Astrocyte of the hippocampus (primary cell): ENCODE results near the gene KRTAP13-1.

Experiments used
- DNase-seq: peaks from one replicate; pipeline ENCODE4 v3.0.0; 2011; ENCODE audit warnings: low read depth, low spot score

The KRTAP13-1 gene, protein sequence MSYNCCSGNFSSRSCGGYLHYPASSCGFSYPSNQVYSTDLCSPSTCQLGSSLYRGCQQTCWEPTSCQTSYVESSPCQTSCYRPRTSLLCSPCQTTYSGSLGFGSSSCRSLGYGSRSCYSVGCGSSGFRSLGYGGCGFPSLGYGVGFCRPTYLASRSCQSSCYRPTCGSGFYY

DNA sequence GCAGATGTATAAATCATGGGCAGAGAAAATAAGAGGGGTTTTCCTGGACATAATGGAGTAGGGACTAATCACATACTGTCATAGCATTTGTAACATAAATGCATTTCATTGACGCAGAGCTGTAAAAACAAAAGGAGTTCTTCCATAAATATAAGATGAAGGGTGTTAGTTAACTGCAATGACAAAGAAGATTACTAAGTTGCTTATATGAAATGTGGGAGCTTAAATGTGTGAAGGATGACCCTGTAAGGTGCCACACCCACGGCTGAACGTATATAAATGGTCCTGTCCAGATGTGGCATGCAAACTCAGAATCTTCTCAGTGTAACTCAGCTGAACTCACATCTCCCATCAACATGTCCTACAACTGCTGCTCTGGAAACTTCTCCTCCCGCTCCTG, at the start of gene KRTAP13-1:
KRTAP13-1 (plus strand) TSS at position 301 of the 400 bp plus-strand sequence; CDS start at position 357, 56 bp downstream.
- no peak for DNase-seq

DNA sequence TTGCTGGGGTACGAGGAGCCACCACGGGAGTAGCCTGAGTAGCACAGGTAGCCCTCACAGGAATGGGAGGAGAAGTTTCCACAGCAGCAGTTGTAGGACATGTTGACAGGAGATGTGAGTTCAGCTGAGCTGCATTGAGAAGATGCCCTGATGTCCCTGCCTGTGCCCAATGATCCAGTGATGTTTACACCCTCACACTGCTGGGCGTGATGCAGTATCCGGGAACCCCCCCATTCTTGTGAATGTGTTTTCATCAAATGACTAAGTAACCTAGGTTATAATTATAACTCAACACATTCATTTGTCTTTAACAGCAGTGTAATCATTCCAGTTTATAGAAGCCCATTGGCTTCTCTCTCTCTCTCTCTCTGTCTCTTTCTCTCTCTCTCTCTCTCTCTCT, 47.3 kb upstream of the KRTAP13-1 start, which contains the start of gene KRTAP23-1:
KRTAP23-1 (minus strand) TSS at position 101 of the 400 bp plus-strand sequence; CDS start at position 101, 0 bp downstream.
- no peak for DNase-seq

DNA sequence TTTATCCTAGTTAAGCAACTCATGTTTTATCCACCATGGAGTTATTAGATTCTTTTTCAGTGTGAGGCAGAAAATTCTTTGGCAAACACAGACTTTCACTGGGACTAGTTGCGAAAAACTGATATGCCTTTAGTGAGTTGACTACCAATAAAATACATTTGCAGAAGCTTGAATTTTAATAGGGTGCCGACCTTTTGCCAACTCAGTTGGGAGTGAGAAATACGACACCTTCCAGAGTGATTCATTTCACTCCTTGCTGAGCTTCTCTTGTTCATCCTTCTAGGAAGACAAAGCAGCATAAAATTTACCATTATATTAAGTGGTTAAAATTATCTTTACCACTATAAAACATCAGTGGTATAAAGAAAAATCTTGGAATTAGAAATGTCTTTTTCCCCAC, 46.3 kb upstream of the KRTAP13-1 start:
- no peak for DNase-seq

DNA sequence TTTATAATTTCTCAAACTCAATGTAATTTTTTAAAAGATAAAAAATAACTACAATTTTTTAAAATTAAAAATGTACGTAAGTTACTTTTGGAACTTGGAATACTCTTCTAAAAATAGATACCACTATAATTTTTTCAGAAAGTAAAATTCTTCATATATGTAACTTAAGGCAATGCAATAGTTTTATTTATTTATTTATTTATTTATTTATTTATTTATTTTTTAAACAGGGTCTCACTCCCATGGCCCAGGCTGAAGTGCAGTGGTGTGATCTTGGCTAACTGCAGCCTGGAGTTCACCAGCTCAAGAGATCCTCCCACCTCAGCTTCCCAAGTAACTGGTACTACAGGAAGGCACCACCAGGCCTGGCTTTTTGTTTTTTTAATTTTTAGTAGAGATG, 44.3 kb upstream of the KRTAP13-1 start:
- DNase-seq: no peak

DNA sequence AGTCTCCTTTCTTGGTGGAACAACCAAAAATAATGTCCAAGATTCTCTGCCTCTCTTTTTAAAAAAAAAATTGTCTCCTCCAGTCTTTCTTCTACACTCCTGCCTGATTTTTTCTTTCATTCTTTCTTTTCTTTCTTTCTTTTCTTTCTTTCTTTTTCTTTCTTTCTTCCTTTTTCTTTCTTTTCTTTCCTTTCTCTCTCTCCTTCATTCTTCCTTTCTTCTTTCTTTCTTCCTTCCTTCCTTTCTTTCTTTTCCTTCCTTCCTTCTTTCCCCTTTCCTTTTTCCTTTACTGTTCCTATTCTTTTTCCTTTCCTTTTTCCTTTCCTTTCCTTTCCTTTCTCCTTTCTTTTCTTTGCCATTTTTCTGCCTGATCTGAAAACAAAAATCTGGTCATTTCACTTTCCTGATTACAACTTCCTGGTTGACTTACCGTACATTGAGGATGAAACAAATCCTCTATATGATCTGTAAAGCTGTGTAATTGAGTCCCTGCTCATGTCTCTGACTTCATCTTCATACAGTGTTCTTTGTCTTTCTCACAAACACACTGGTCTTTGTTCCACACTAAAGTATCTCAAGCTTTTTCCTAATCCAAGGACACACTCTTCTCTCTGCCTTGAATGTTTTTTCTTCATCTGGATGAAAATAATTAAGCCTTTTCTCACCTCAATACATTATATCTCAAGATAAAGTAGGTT, 41.4 kb upstream of the KRTAP13-1 start:
- no peak for DNase-seq

DNA sequence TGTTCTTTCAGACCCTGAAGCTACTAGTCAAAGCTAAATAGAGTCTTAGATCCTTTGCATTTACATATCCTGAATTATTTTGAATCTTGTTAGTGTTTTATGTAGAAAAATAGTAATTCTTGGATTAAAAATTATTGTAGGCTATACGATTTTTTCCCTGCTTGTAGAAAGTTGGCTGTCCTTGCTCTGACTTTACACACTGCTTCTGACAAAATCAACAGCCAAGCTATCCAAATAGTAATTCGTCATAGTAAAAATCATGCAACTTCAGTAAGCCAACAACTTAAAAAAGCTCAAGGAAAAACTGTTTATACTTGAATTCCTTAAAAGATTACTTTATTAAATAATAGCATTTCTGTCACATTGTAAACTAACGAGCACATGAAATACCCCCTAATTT, 39.9 kb upstream of the KRTAP13-1 start:
- DNase-seq: no peak

DNA sequence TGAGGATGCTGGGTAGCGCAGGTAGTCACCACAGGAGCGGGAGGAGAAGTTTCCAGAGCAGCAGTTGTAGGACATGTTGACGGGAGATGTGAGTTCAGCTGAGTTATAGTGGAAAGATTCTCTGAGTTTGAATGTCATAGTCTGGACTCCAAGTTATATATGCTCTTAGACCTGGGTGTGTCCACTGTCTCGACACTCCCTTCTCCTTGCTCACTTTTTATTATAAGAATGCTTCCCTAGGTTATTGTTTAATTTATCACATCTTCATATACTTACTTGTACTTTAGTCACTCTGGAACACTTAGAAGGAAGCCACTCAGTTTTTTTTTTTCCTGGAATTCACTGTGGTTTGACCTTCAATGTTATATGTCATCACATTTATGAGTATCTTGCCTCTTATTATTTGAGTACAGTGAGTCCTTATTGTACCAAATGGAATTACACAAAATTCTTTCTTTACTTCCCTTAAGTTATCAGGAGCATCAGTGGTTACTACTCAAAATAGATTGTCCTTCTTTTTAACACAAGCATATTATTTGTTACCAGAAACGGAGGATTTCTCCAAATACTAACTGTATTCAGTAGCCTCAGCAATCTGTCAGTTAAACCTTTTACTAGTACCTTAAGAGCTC, 23.6 kb upstream of the KRTAP13-1 start, which contains the start of gene KRTAP13-2:
KRTAP13-2 (minus strand) TSS at position 133 of the 632 bp plus-strand sequence; CDS start at position 75, 58 bp downstream.
- DNase-seq: no peak

DNA sequence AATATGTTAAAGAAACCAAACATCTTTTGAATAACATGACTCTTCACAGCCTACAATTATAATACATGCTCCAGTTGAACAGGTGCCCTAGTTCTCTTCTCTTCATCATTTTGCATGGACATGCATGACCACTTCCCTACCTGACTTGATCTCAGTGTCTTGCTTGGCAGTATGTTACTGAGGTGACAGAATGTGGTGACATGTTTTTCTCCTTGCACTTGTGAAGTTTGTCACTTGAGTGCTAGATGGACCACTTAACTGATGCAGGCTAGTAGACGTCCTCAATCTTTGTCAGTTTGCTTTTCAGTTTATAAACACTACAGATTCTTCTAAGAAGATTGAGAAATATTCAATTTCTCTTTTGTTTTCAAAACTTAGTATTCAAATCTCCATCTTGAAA, 13.6 kb upstream of the KRTAP13-1 start:
- DNase-seq: no peak

DNA sequence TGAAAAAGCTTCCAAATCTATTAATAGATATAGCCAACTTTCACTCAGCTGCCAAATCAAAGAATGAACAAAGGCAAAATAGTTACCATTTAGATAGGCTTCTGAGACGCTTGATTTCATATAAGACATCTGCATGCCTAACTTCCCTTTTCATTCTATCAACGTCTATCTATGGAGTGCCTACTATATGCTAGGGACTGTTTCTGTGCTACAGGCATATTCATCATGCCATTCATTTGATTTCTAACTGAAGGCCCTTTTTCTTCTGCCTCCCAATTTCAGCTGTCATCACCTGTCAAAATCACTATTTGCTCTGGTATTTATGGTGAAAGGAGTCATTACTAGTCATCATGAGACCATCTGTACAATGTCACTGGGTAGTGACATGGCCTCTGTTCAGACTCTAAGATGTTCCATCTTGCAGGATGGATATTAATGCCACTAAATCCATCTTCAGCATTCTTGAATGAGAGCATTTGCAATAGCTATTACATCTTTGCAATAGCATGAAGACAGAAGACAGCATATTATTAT, 4.3 kb upstream of the KRTAP13-1 start:
- no peak for DNase-seq

DNA sequence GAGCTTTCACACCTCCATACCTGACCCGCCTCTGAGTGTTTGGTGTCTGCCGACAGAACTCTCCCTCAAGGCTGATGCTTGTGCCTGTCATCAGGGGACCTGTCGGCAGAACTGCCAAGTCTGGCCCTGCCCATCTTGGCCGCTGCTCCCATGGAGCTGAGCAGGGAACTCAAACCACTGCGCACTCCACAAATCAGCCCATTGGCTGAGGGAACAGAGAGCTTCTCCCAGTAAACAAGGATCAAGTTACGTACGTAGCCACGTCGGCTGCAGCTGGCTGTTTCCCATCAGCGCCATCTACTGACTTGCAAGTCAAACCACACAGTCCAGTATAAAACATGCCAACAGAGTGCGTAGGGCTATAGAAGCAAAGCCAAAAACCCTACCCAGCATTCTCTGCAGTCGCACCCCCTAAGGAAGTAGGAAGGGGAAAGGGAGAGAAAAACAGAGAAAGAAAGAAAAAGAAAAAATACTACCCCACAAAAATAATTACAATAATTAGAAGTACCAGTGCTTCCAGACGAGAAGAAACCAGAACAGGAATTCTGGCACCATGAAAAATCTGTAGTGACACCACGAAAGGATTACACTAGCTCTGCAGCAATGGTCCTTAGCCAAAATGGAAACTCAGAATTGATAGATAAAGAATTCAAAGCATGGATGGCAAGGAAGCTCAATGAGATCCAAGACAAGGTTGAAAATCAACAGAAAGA, 13.1 kb downstream of the KRTAP13-1 start:
- DNase-seq: peak; percentile 24

DNA sequence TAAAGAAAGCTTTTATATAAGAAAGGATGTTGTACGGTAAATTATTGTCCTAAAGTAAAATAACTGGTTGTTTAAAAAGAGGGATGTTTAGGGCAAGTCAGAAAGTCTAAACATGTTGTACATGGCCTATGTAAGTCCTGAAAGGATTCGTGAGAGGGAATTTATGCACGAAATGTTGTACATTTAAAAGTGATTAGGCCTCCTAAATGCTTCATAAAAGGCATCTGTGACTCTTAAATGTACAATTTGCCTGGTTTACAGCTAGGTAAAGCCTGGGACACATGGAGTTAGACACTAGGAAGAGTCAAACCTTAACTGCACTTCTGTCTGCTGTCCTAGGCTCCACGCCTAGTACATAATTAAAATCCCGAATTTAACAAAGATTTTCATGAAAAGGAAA, 20.2 kb downstream of the KRTAP13-1 start:
- DNase-seq: no peak

DNA sequence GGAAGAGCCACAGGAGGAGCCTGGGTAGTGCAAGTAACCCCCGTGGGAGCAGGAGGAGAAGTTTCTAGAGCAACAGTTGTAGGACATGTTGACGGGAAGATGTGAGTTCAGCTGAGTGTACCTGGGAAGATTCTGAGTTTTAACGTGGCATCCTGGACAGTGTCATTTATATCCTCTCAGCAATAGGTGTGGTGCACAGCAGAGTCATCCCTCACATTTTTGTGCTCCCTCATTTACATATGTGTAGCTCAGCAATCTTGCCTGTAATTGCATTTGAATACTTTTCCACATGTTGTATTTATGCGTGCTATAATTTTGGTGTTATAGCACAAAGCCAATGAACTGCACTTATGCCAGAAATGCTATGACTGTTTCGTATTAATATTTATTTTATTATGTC, 30.0 kb downstream of the KRTAP13-1 start, which contains the start of gene KRTAP13-3:
KRTAP13-3 (minus strand) TSS at position 101 of the 400 bp plus-strand sequence; CDS start at position 87, 14 bp downstream.
- DNase-seq: no peak

DNA sequence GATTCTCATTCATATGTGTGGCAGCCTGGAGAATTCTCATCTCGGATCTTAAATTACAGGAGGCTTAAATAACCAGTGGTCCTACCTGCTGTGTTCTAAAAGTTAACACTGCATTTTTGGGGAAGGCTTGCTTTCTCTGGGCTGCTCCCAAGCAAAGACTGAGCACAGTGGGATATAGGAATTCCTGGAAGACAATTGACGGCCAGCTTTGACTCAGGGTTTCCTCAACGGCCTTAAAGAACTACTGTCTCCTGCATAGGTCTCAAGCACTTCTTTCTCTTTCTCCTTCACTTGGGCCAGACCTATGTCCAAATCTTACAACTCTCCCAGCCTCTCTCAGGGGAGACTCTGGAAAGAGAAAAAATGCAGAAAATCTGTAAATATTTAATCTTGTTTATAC, 30.9 kb downstream of the KRTAP13-1 start:
- DNase-seq: no peak

DNA sequence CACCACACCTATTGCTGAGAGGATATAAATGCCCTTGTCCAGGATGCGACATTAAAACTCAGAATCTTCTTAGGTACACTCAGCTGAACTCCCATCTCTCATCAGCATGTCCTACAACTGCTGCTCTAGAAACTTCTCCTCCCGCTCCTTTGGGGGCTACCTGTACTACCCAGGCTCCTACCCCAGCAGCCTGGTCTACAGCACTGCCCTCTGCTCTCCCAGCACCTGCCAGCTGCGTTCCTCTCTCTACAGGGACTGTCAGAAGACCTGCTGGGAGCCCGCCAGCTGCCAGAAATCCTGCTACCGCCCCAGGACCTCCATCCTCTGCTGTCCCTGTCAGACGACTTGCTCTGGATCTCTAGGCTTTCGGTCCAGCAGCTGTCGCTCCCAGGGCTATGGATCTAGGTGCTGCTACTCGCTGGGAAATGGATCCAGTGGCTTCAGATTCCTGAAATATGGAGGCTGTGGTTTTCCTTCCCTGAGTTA, 34.4 kb downstream of the KRTAP13-1 start, which contains the start of gene KRTAP13-4:
KRTAP13-4 (plus strand) TSS at position 51 of the 486 bp plus-strand sequence; CDS start at position 107, 56 bp downstream.
- no peak for DNase-seq

DNA sequence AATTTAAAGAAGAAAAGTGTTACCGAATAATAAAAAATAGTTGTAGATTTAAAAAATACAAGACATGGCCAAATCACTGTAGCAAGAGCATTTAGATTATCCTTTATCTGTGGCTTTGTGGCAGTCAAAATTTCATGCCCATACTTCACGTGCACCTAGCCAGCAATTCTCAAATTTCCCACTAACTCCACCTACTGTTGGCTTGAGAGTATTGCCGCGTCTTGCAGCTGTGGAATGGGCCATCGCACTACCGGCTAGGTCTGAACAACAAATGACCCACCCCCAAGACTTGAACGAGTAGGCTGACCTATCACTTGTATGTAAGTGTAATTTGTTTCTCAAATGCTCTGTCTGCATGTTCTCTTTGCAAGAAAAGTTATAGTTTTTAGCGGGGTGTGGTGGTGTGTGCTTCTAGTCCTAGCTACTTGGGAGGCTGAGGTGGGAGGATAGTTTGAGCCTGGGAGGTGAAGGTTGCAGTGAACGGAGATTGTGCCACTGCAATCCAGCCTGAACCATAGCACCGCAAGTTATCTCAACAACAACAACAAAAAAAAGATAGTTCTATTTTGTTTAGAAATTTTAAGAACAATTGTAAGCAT, 38.3 kb downstream of the KRTAP13-1 start:
- DNase-seq: peak; percentile 37

DNA sequence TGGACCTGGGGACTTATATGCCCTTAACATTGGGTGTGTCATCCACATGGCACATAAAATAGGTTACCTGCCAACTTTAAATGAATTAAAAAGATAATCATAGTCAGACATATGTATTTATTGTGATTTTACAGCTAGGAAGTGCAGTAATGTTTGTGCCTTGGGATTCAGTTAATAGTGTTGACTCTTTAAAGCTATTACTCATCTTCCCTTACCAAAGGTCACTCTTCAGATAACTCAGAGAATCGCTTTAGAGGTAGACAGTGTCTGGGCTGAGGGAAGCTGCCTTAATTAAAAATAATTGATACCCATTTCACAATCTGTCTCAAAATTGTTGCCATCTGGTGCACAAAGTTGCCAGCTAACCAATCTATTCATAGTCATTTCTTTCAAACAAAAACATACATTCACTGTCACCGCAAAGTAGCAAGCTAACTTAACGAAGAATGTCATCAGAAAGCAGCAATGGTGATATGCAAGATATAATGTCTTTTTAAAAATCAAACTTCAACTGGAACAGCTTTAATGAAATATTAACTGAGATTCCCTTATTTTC, 41.3 kb downstream of the KRTAP13-1 start:
- no peak for DNase-seq

DNA sequence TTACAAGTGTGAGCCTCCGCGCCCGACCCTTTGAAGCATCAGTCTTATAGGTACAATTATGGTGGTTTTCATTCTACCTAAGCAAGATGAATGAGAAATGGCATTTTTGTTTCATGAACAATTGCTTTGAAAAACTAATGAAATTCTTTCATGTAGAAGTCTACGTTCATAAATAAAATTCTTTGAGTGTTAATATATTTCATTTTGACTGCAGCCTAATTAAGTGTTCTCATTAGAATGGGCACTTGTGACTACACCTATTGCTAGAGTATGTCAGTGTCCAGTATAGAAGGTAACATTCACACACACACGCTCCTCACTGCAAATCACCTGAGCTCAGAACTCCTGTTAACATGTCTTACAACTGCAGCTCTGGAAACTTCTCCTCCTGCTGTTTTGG, 44.1 kb downstream of the KRTAP13-1 start, which contains the start of gene KRTAP15-1:
KRTAP15-1 (plus strand) TSS at position 301 of the 400 bp plus-strand sequence; CDS start at position 354, 53 bp downstream.
- no peak for DNase-seq

DNA sequence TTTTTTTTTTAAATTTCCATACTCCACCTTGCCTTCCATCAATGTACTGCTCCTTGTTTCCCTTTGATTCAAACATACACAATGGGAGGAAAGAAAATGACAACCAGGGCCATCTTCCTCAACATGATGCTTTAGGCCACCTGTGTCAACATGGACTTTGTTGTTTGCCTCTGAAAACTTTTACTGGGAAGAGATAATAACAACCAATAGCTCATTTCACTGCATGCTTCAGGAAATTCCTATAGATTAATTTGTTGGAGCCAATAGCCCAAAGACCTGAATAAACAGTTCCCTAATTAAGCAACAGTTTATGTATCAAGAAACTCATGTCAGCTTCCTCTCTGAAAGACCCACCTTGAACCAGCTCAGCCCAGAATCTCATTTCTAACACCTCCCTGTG, 47.4 kb downstream of the KRTAP13-1 start:
- DNase-seq: no peak

DNA sequence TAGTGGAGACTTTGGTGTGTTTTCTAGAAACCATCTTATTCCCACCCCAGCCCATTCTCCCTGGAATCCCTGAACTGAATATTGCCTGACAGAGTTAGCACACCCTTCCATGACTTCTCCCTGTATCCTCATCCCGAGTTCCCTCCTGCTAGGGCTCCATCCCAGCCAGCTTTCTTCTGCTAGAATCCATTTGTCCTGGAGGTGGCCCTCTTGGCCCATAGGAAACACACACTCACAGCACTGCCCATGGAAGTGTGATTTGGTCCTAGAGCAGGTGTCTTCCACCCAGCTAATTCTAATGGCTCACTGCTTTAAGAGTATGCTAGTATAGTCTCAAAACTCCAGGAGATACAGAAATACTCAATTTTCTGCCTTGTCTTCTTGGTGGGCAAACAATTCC, 48.4 kb downstream of the KRTAP13-1 start:
- no peak for DNase-seq
